HG03439 (cell line): ENCODE results near the gene HHIPL1.
A peak's percentile ranks its signal among the peaks of the same experiment; 100 is the strongest.

Experiments used
- ATAC-seq: cut with Tn5 transposase; IDR thresholded peaks from one replicate; pipeline ENCODE4 v1.9.1; 2021; ENCODE audit warnings: mild to moderate bottlenecking, moderate library complexity; ENCODE audit not compliant: unreplicated experiment

Gene HHIPL1

GRCh38 chr14:99707921-99708320 lies 63.0 kb downstream of the HHIPL1 start:
- no peak for ATAC-seq

- no peak for ATAC-seq
These were observed 63.5 kb downstream of the HHIPL1 start for GRCh38 chr14:99708449-99708848.

- no peak for ATAC-seq
These were observed 69.0 kb downstream of the HHIPL1 start for GRCh38 chr14:99713972-99714371.

- ATAC-seq = no peak
These were observed 70.5 kb downstream of the HHIPL1 start for GRCh38 chr14:99715266-99716000.

- no peak for ATAC-seq
These were observed 71.3 kb downstream of the HHIPL1 start for GRCh38 chr14:99716091-99716849.

- no peak for ATAC-seq
These were observed 72.1 kb downstream of the HHIPL1 start for GRCh38 chr14:99716850-99717681.

GRCh38 chr14:99717682-99718013 lies 72.7 kb downstream of the HHIPL1 start:
- no peak for ATAC-seq

GRCh38 chr14:99718031-99718810 lies 73.3 kb downstream of the HHIPL1 start:
- ATAC-seq = peak; percentile 71

GRCh38 chr14:99718811-99719192 lies 73.9 kb downstream of the HHIPL1 start:
- ATAC-seq = peak; percentile 36

GRCh38 chr14:99720941-99721791 lies 76.2 kb downstream of the HHIPL1 start:
- ATAC-seq = no peak

GRCh38 chr14:99721792-99722516 lies 77.0 kb downstream of the HHIPL1 start:
- ATAC-seq = no peak

- ATAC-seq = no peak
These were observed 77.8 kb downstream of the HHIPL1 start for GRCh38 chr14:99722741-99723140.

- no peak for ATAC-seq
These were observed 79.4 kb downstream of the HHIPL1 start for GRCh38 chr14:99724196-99724891.

GRCh38 chr14:99724939-99725773 lies 80.2 kb downstream of the HHIPL1 start:
- ATAC-seq = no peak

- no peak for ATAC-seq
These were observed 81.0 kb downstream of the HHIPL1 start for GRCh38 chr14:99725774-99726537.

- ATAC-seq = no peak
These were observed 81.7 kb downstream of the HHIPL1 start for GRCh38 chr14:99726538-99727095.
